ENCODE results near the gene ZNF22.

ZNF22 gene

GRCh38 chr10:44988957-44989585 is 11.7 kb upstream of the ZNF22 start:
- Mint-ChIP-seq H3K27ac (no peak overlapping the region), H3K36me3 (ENCODE audit: low read depth) (no peaks in the 10 kb centered on the region), H3K4me1 (ENCODE audit: low read depth) (no peaks in the 10 kb centered on the region), H3K4me3 (no peak overlapping the region), H3K27me3 (peaks cover 5% of the 10 kb centered on the region), H3K9me3 (no peaks in the 10 kb centered on the region)
- DNase-seq, result peak; percentile 25

GRCh38 chr10:44989597-44990301 is 11.0 kb upstream of the ZNF22 start:
- Mint-ChIP-seq H3K27me3 (peaks cover 5% of the 10 kb centered on the region), H3K4me3 (no peak overlapping the region), H3K36me3 (ENCODE audit: low read depth) (no peaks in the 10 kb centered on the region), H3K9me3 (no peaks in the 10 kb centered on the region), H3K27ac (no peak overlapping the region), H3K4me1 (ENCODE audit: low read depth) (peaks cover 1% of the 10 kb centered on the region)
- DNase-seq, result no peak

- Mint-ChIP-seq H3K4me3 (no peak overlapping the region), H3K36me3 (ENCODE audit: low read depth) (no peaks in the 10 kb centered on the region), H3K27ac (no peak overlapping the region), H3K9me3 (no peaks in the 10 kb centered on the region), H3K27me3 (peaks cover 5% of the 10 kb centered on the region), H3K4me1 (ENCODE audit: low read depth) (peaks cover 6% of the 10 kb centered on the region)
- no peak for DNase-seq
Measured at GRCh38 chr10:44990302-44990655, 10.4 kb upstream of the ZNF22 start.

GRCh38 chr10:44990965-44991364 is 9.8 kb upstream of the ZNF22 start:
- Mint-ChIP-seq H3K27ac (no peak overlapping the region), H3K4me3 (no peak overlapping the region), H3K36me3 (ENCODE audit: low read depth) (no peaks in the 10 kb centered on the region), H3K9me3 (no peaks in the 10 kb centered on the region), H3K4me1 (ENCODE audit: low read depth) (peaks cover 13% of the 10 kb centered on the region), H3K27me3 (peaks cover 5% of the 10 kb centered on the region)
- DNase-seq, result no peak

GRCh38 chr10:44991571-44991970 is 9.2 kb upstream of the ZNF22 start:
- H3K27ac Mint-ChIP-seq, result no peak overlapping the region
- no peak for DNase-seq
- peaks cover 5% of the 10 kb centered on the region for H3K27me3 Mint-ChIP-seq
- no peaks in the 10 kb centered on the region for H3K36me3 Mint-ChIP-seq (ENCODE audit: low read depth)
- peaks cover 15% of the 10 kb centered on the region for H3K4me1 Mint-ChIP-seq (ENCODE audit: low read depth)
- H3K4me3 Mint-ChIP-seq, result no peak overlapping the region
- H3K9me3 Mint-ChIP-seq, result no peaks in the 10 kb centered on the region

GRCh38 chr10:44992070-44992731 is 8.5 kb upstream of the ZNF22 start:
- no peaks in the 10 kb centered on the region for H3K9me3 Mint-ChIP-seq
- H3K4me3 Mint-ChIP-seq, result no peak overlapping the region
- H3K36me3 Mint-ChIP-seq (ENCODE audit: low read depth), result no peaks in the 10 kb centered on the region
- H3K27ac Mint-ChIP-seq, result no peak overlapping the region
- H3K4me1 Mint-ChIP-seq (ENCODE audit: low read depth), result peaks cover 15% of the 10 kb centered on the region
- H3K27me3 Mint-ChIP-seq, result peaks cover 5% of the 10 kb centered on the region
- no peak for DNase-seq

- peaks cover 15% of the 10 kb centered on the region for H3K4me1 Mint-ChIP-seq (ENCODE audit: low read depth)
- peaks cover 5% of the 10 kb centered on the region for H3K27me3 Mint-ChIP-seq
- no peaks in the 10 kb centered on the region for H3K9me3 Mint-ChIP-seq
- H3K27ac Mint-ChIP-seq, result no peak overlapping the region
- no peak for DNase-seq
- no peak overlapping the region for H3K4me3 Mint-ChIP-seq
- H3K36me3 Mint-ChIP-seq (ENCODE audit: low read depth), result no peaks in the 10 kb centered on the region
Measured at GRCh38 chr10:44992732-44993225, 7.9 kb upstream of the ZNF22 start.

- Mint-ChIP-seq H3K4me3 (no peak overlapping the region), H3K36me3 (ENCODE audit: low read depth) (no peaks in the 10 kb centered on the region), H3K27ac (no peak overlapping the region), H3K27me3 (peaks cover 4% of the 10 kb centered on the region), H3K9me3 (no peaks in the 10 kb centered on the region), H3K4me1 (ENCODE audit: low read depth) (peaks cover 15% of the 10 kb centered on the region)
- DNase-seq, result no peak
Measured at GRCh38 chr10:44993226-44993921, 7.3 kb upstream of the ZNF22 start.

- Mint-ChIP-seq H3K4me3 (no peak overlapping the region), H3K4me1 (ENCODE audit: low read depth) (peaks cover 15% of the 10 kb centered on the region), H3K36me3 (ENCODE audit: low read depth) (no peaks in the 10 kb centered on the region), H3K27me3 (no peaks in the 10 kb centered on the region), H3K9me3 (no peaks in the 10 kb centered on the region), H3K27ac (no peak overlapping the region)
- DNase-seq, result no peak
Measured at GRCh38 chr10:44993922-44994751, 6.6 kb upstream of the ZNF22 start.

- H3K4me1 Mint-ChIP-seq (ENCODE audit: low read depth), result peaks cover 19% of the 10 kb centered on the region
- H3K27ac Mint-ChIP-seq, result no peak overlapping the region
- peaks cover 3% of the 10 kb centered on the region for H3K9me3 Mint-ChIP-seq
- peaks cover under 1% of the 10 kb centered on the region for H3K36me3 Mint-ChIP-seq (ENCODE audit: low read depth)
- no peak overlapping the region for H3K4me3 Mint-ChIP-seq
- H3K27me3 Mint-ChIP-seq, result no peaks in the 10 kb centered on the region
- DNase-seq, result no peak
Measured at GRCh38 chr10:44994752-44995530, 5.8 kb upstream of the ZNF22 start.

- Mint-ChIP-seq H3K4me1 (ENCODE audit: low read depth) (peaks cover 25% of the 10 kb centered on the region), H3K4me3 (no peak overlapping the region), H3K9me3 (peaks cover 6% of the 10 kb centered on the region), H3K27ac (no peak overlapping the region), H3K36me3 (ENCODE audit: low read depth) (peaks cover 7% of the 10 kb centered on the region), H3K27me3 (no peaks in the 10 kb centered on the region)
- DNase-seq, result no peak
Measured at GRCh38 chr10:44995581-44995913, 5.2 kb upstream of the ZNF22 start.

- no peak overlapping the region for H3K4me3 Mint-ChIP-seq
- peaks cover 6% of the 10 kb centered on the region for H3K9me3 Mint-ChIP-seq
- H3K27me3 Mint-ChIP-seq, result no peaks in the 10 kb centered on the region
- H3K4me1 Mint-ChIP-seq (ENCODE audit: low read depth), result peaks cover 27% of the 10 kb centered on the region
- no peak overlapping the region for H3K27ac Mint-ChIP-seq
- peaks cover 9% of the 10 kb centered on the region for H3K36me3 Mint-ChIP-seq (ENCODE audit: low read depth)
- no peak for DNase-seq
Measured at GRCh38 chr10:44995914-44996669, 4.6 kb upstream of the ZNF22 start.

- peaks cover 19% of the 10 kb centered on the region for H3K36me3 Mint-ChIP-seq (ENCODE audit: low read depth)
- peaks cover 6% of the 10 kb centered on the region for H3K9me3 Mint-ChIP-seq
- no peak overlapping the region for H3K27ac Mint-ChIP-seq
- no peaks in the 10 kb centered on the region for H3K27me3 Mint-ChIP-seq
- no peak for DNase-seq
- H3K4me3 Mint-ChIP-seq, result no peak overlapping the region
- H3K4me1 Mint-ChIP-seq (ENCODE audit: low read depth), result peaks cover 34% of the 10 kb centered on the region
Measured at GRCh38 chr10:44997105-44997748, 3.5 kb upstream of the ZNF22 start.

Data from activated T-cell treated with anti-CD3 and anti-CD28 coated beads, Interleukin-2, amount 50 U/mL, for 24 hours (primary cell).